Lower leg skin (tissue), 4 donors: ENCODE measurements around the gene GGTA1. TPM values are rescaled to one million over a fixed set of nuclear protein-coding genes. Genes with fewer than 3 reads are reported as not detected.

Experiments
- DNase-seq, 2 donors: peaks; one replicate each; pipeline ENCODE4 v3.0.0-alpha.2; 2019; ENCODE audit warnings: low spot score in 2 of 2
- H3K4me3 ChIP-seq: fragments of 200-600 bp; sonication (generic); 2 replicates; pipeline ENCODE4 v1.5.1; 2017; ENCODE audit warnings: mild to moderate bottlenecking, low read depth; ENCODE audit not compliant: poor library complexity, severe bottlenecking
- POLR2A ChIP-seq, 2 donors: fragments of 450-650 bp; IDR thresholded peaks; one replicate each; pipeline ENCODE4 v1.6.1; 2016 to 2017; ENCODE audit warnings: antibody characterized with exemption in 2 of 2, mild to moderate bottlenecking in 1 of 2, moderate library complexity in 1 of 2
- WGBS, 2 donors: methylation state at CpG; one replicate each; pipeline ENCODE4 v1.1.5; 2018; 5-methylcytosine and 5-hydroxymethylcytosine counted together
- intact Hi-C: fragments of 100-400 bp; cut with DNase I; formaldehyde crosslinking; loops from one replicate; pipeline ENCODE4 v1.15.0; 2023; ENCODE audit warnings: low total_unique reads
- total RNA-seq, 4 donors: library from RNA; depleted of rRNA; stranded (reverse); fragments of >200 nt; gene quantifications; one replicate each; pipeline ENCODE4 v1.1.0, GENCODE V29; 2016
- TF ChIP-seq, protein P1 (sequence below), 3 donors: fragments of 450-650 bp; IDR thresholded peaks; one replicate each; pipeline ENCODE4 v1.5.1; 2016; ENCODE audit warnings: antibody characterized with exemption in 3 of 3, mild to moderate bottlenecking in 3 of 3, moderate library complexity in 2 of 3

GGTA1 gene
- total RNA-seq, 4 donors from 2014 or later: 5.4 to 11.9 (median 8.0) TPM

DNA sequence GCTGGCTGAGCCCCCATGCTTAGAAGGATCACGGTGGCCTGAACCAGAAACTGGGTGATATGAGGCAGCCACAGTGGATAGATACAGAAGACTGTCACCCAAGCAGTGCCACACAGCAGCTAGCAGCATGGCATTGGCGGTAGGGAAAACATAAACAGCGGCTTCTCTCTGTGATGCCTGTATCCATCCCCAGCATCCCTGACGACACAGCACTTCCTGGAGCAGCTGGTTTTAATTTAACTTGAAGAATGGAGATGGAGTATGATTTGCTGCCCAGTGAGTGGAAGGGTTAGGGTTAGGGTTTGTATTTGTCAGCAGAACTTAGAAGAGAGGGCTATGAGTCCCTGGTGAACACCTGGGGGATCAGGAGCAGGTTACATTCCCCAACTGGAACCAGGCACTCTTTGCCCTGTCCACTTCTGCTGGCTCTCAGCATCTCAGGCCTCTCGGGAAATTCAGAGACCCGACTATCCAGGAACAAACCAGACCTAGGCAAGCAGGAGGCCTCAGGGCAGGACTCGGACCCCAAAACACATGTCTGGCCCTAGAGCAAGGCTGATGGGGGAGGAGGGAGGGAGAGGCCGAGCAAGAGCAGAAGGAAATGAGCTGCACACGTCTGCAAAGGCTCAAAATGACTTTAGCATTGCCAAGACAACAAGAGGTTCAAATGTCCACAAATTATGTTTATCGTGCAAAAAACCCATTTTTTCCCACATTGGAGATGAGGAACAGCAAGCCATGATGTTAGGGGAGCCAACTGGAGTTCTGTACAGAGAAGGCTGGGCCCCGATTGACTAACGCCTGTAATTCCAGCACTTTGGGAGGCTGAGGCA lies 6.5 kb upstream of the GGTA1 start:
- intact Hi-C loops: no loop called here
- 70 to 74% methylated on average over 12 of the region's 12 CpGs for WGBS, 2 donors
- no peak for DNase-seq
- TF ChIP-seq POLR2A (IDR thresholded peaks at IDR 0.05): no peak
- TF ChIP-seq, protein P1, sequence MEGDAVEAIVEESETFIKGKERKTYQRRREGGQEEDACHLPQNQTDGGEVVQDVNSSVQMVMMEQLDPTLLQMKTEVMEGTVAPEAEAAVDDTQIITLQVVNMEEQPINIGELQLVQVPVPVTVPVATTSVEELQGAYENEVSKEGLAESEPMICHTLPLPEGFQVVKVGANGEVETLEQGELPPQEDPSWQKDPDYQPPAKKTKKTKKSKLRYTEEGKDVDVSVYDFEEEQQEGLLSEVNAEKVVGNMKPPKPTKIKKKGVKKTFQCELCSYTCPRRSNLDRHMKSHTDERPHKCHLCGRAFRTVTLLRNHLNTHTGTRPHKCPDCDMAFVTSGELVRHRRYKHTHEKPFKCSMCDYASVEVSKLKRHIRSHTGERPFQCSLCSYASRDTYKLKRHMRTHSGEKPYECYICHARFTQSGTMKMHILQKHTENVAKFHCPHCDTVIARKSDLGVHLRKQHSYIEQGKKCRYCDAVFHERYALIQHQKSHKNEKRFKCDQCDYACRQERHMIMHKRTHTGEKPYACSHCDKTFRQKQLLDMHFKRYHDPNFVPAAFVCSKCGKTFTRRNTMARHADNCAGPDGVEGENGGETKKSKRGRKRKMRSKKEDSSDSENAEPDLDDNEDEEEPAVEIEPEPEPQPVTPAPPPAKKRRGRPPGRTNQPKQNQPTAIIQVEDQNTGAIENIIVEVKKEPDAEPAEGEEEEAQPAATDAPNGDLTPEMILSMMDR (IDR thresholded peaks at IDR 0.05): no peak
- no peak overlapping the region for H3K4me3 ChIP-seq

DNA sequence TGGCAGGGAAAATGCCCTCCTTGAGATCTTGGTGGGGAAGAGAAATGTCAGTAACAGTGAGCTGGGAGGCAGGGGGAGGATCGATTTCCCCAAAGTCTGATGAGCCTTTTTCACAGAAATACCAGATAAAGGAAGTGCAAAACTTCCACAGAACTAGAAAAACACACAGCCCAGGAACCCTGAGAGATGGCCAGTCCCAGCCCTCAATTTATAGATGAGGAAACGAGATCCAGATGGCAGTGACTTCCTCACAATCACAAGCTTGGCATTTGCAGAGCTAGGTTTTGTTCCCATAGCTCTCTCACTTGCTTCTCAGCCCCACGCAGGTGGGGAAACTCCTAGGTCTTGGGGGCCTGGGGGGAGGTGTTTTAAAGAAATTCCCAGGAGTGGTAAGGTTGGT lies 3.8 kb upstream of the GGTA1 start:
- intact Hi-C loops: no loop called here
- no peak overlapping the region for H3K4me3 ChIP-seq
- 68 to 73% methylated on average over 3 of the region's 3 CpGs for WGBS, 2 donors
- TF ChIP-seq, protein P1 (IDR thresholded peaks at IDR 0.05): no peak
- TF ChIP-seq POLR2A (IDR thresholded peaks at IDR 0.05): no peak
- no peak for DNase-seq

DNA sequence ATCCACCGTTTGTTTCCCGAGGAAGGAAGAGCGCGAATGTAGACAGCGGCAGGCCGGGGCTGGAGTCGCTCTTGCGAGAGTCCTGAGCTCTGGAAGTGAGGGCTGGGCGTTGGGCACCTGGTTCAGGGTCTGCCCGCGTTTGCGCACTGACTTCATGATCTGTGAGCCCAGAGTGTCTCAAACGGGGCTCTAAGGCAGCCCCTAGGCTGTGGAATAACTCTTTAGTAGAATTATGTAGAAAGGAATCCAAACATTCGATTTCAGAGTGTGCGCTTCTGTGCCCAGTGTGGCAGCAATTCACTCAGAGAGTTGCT lies 478 bp upstream of the GGTA1 start:
- intact Hi-C loops: no loop called here
- no peak for DNase-seq
- 9 to 64% methylated on average over 2 to 15 of the region's 15 CpGs for WGBS, 2 donors
- peak overlapping the region; percentile 40 for H3K4me3 ChIP-seq
- no peak for TF ChIP-seq POLR2A (IDR thresholded peaks at IDR 0.05)
- TF ChIP-seq, protein P1 (IDR thresholded peaks at IDR 0.05): no peak

DNA sequence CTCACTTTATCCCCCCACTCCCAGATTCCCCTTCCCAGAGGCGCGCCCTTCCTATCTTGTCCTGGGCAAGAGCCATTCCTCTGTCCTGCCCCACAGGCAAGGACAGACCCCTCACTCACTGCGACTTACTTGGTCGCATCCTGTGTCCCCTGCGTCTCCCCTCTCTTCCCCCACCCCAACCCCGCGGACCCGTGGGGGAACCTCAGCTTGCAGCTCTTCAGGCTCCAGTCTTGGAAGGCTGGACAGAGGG lies 542 bp downstream of the GGTA1 start:
- no peak for DNase-seq
- TF ChIP-seq, protein P1 (IDR thresholded peaks at IDR 0.05): no peak
- no peak for TF ChIP-seq POLR2A (IDR thresholded peaks at IDR 0.05)
- intact Hi-C loops: no loop called here
- H3K4me3 ChIP-seq: peak overlapping the region; percentile 40
- WGBS, 2 donors: 1 to 4% methylated on average over 8 of the region's 8 CpGs

DNA sequence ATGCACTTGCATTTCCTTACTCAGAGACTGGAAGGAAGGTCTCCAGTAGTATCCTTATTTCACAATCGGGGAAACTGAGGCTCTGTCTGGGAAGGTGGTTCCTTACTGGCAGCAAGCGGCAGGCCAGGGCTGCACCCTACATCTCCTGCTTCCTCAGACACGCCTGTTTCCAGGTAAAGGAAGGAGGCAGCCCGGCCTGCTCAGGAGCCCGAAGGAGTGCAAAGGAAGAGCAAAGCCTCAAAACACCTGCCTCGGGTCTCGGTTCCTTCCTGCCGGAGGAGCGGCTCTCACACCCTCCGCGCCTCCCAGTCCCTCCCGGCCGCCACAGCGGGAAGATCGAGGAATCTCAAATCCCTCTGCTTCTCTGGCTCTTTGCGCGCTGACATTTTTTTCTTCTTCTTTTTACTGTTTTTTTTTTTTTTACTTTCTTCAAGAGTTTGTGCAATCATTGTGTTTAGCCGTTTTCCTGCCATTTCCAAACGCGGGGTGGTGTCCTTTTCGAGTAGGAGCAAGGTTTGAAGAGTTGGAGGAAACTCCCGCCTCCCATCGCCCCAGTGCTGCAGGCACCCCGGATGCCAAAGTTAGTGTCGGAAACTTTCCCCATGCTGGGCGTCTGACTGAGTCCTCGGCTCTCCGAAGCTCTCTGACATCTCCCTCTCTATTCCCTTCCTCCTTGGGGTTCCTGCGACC lies 1.0 kb downstream of the GGTA1 start:
- DNase-seq: peak; percentile 38 to 89
- intact Hi-C loops: no loop called here
- TF ChIP-seq POLR2A (IDR thresholded peaks at IDR 0.05): no peak
- TF ChIP-seq, protein P1 (IDR thresholded peaks at IDR 0.05): no peak
- peak overlapping the region; percentile 40 for H3K4me3 ChIP-seq
- WGBS, 2 donors: 1% methylated on average over 29 of the region's 29 CpGs
